Kidney epithelial cell (primary cell): ENCODE data around the gene TIMM17B. TPM values are rescaled to one million over a fixed set of nuclear protein-coding genes. Genes with fewer than 3 reads are reported as not detected.
"Not testable (repeated sequence)": the region's sequence is repeated elsewhere in the genome, so short reads cannot be mapped to it uniquely, and the experiment has no call there.

Source experiments
- DNase-seq: peaks from one replicate; pipeline ENCODE4 v3.0.0-alpha.2; 2010; ENCODE audit warnings: low read depth
- H3K27me3 ChIP-seq: 2 replicates; pipeline ENCODE4 v1.6.0; 2011; ENCODE audit warnings: low read length; ENCODE audit not compliant: control insufficient read depth, insufficient read depth
- H3K36me3 ChIP-seq: 2 replicates; pipeline ENCODE4 v1.5.1; 2011; ENCODE audit warnings: low read length; ENCODE audit not compliant: control insufficient read depth, insufficient read depth
- H3K4me3 ChIP-seq: 2 replicates; pipeline ENCODE4 v1.5.1; 2011; ENCODE audit warnings: low read depth, mild to moderate bottlenecking, control low read depth, low read length
- CTCF ChIP-seq: IDR thresholded peaks from 2 replicates; pipeline ENCODE4 v1.5.1; 2011; ENCODE audit warnings: mild to moderate bottlenecking, moderate library complexity, low read length, control low read depth, inconsistent platforms; ENCODE audit not compliant: insufficient read depth, poor library complexity, severe bottlenecking
- total RNA-seq: library from RNA; depleted of rRNA; stranded (reverse); fragments of >200 nt; gene quantifications from 2 replicates; pipeline ENCODE4 v1.2.3, GENCODE V29; 2015

Gene TIMM17B
- total RNA-seq, 1 donor from 2014 or later, result 89.4 TPM

- Histone ChIP-seq H3K27me3 (no peaks in the 10 kb centered on the region), H3K4me3 (no peak overlapping the region), H3K36me3 (no peaks in the 10 kb centered on the region)
- no peak for TF ChIP-seq CTCF
- DNase-seq, result no peak
Observed at GRCh38 chrX:48893556-48894348, 3.8 kb downstream of the TIMM17B start.

GRCh38 chrX:48892896-48893295 is 4.7 kb downstream of the TIMM17B start:
- Histone ChIP-seq H3K36me3 (no peaks in the 10 kb centered on the region), H3K4me3 (no peak overlapping the region), H3K27me3 (no peaks in the 10 kb centered on the region)
- TF ChIP-seq CTCF, result no peak
- DNase-seq, result no peak

GRCh38 chrX:48891402-48892288 is 5.9 kb downstream of the TIMM17B start:
- H3K27me3 ChIP-seq, result no peaks in the 10 kb centered on the region
- no peaks in the 10 kb centered on the region for H3K36me3 ChIP-seq
- H3K4me3 ChIP-seq, result peak overlapping the region; percentile 43
- TF ChIP-seq CTCF, result peak; percentile 62
- peak; percentile 49 for DNase-seq

- no peak for TF ChIP-seq CTCF
- peak overlapping the region; percentile 43 for H3K4me3 ChIP-seq
- H3K27me3 ChIP-seq, result no peaks in the 10 kb centered on the region
- DNase-seq, result no peak
- H3K36me3 ChIP-seq, result no peaks in the 10 kb centered on the region
Observed at GRCh38 chrX:48890934-48891401, 6.6 kb downstream of the TIMM17B start.

- Histone ChIP-seq H3K27me3 (no peaks in the 10 kb centered on the region), H3K36me3 (no peaks in the 10 kb centered on the region), H3K4me3 (peak overlapping the region; percentile 43)
- no peak for TF ChIP-seq CTCF
- no peak for DNase-seq
Observed at GRCh38 chrX:48890296-48890925, 7.2 kb downstream of the TIMM17B start.

- not testable (repeated sequence) for H3K36me3 ChIP-seq, H3K4me3 ChIP-seq, DNase-seq, H3K27me3 ChIP-seq
Observed at GRCh38 chrX:48886586-48886985, 11.0 kb downstream of the TIMM17B start.
